Stimulated activated effector memory CD8-positive, alpha-beta T cell treated with anti-CD3 and anti-CD28 coated beads, Interleukin-12 subunit alpha, Interleukin-12 subunit beta, amount 100 ng/mL, for 72 hours (primary cell): ENCODE measurements around the gene LAPTM5.

Experiments used
- ATAC-seq: fragments of 150-1000 bp; cut with Tn5 transposase; 2 replicates; pipeline ENCODE4 v1.10.0; 2021
- DNase-seq, 2 donors: peaks; one replicate each; pipeline ENCODE4 v3.0.0; 2021 to 2022; ENCODE audit warnings: low spot score in 2 of 2
- H3K27ac Mint-ChIP-seq: one replicate; pipeline ENCODE4 v1.8.0; 2022; ENCODE audit warnings: mild to moderate bottlenecking, mixed read lengths
- H3K36me3 Mint-ChIP-seq: one replicate; pipeline ENCODE4 v1.8.0; 2022; ENCODE audit warnings: mild to moderate bottlenecking, mixed read lengths
- H3K4me1 Mint-ChIP-seq: one replicate; pipeline ENCODE4 v1.8.0; 2022; ENCODE audit warnings: mixed read lengths
- H3K4me3 Mint-ChIP-seq: one replicate; pipeline ENCODE4 v1.8.0; 2022; ENCODE audit warnings: mild to moderate bottlenecking, mixed read lengths
- H3K9me3 Mint-ChIP-seq: one replicate; pipeline ENCODE4 v1.8.0; 2022; ENCODE audit warnings: mixed read lengths

Gene LAPTM5

GRCh38 chr1:30705698-30706097, 51.9 kb downstream of the LAPTM5 start:
- no peak overlapping the region for H3K27ac Mint-ChIP-seq

GRCh38 chr1:30704765-30705509, 52.6 kb downstream of the LAPTM5 start:
- DNase-seq (no peak), ATAC-seq (no peak)
- peak overlapping the region; percentile 53 for H3K27ac Mint-ChIP-seq

More at GRCh38 chr1:30705698-30706097, 51.9 kb downstream of the LAPTM5 start:
- DNase-seq (no peak), ATAC-seq (no peak)
- Mint-ChIP-seq H3K36me3 (no peaks in the 10 kb centered on the region), H3K4me1 (peaks cover 10% of the 10 kb centered on the region), H3K4me3 (no peak overlapping the region), H3K9me3 (no peaks in the 10 kb centered on the region)

GRCh38 chr1:30704271-30704670, 53.3 kb downstream of the LAPTM5 start:
- DNase-seq (no peak), ATAC-seq (no peak)
- Mint-ChIP-seq H3K27ac (peak overlapping the region; percentile 53), H3K36me3 (no peaks in the 10 kb centered on the region), H3K9me3 (no peaks in the 10 kb centered on the region), H3K4me3 (no peak overlapping the region), H3K4me1 (peaks cover 10% of the 10 kb centered on the region)

More at GRCh38 chr1:30704765-30705509, 52.6 kb downstream of the LAPTM5 start:
- no peaks in the 10 kb centered on the region for H3K36me3 Mint-ChIP-seq
- H3K4me3 Mint-ChIP-seq: no peak overlapping the region
- no peaks in the 10 kb centered on the region for H3K9me3 Mint-ChIP-seq
- H3K4me1 Mint-ChIP-seq: peaks cover 10% of the 10 kb centered on the region

GRCh38 chr1:30702823-30703222, 54.8 kb downstream of the LAPTM5 start:
- no peak for ATAC-seq
- Mint-ChIP-seq H3K4me3 (no peak overlapping the region), H3K36me3 (no peaks in the 10 kb centered on the region), H3K27ac (no peak overlapping the region), H3K4me1 (peaks cover under 1% of the 10 kb centered on the region), H3K9me3 (no peaks in the 10 kb centered on the region)
- DNase-seq: no peak

GRCh38 chr1:30701258-30701633, 56.3 kb downstream of the LAPTM5 start:
- H3K9me3 Mint-ChIP-seq: no peaks in the 10 kb centered on the region
- no peaks in the 10 kb centered on the region for H3K4me1 Mint-ChIP-seq
- no peaks in the 10 kb centered on the region for H3K36me3 Mint-ChIP-seq
- no peak overlapping the region for H3K4me3 Mint-ChIP-seq
- ATAC-seq (no peak), DNase-seq (no peak)
- H3K27ac Mint-ChIP-seq: no peak overlapping the region

GRCh38 chr1:30700528-30701257, 56.9 kb downstream of the LAPTM5 start:
- ATAC-seq: no peak
- DNase-seq: no peak
- no peaks in the 10 kb centered on the region for H3K36me3 Mint-ChIP-seq

GRCh38 chr1:30699762-30700161, 57.8 kb downstream of the LAPTM5 start:
- Mint-ChIP-seq H3K36me3 (no peaks in the 10 kb centered on the region), H3K4me1 (no peaks in the 10 kb centered on the region), H3K27ac (no peak overlapping the region), H3K9me3 (no peaks in the 10 kb centered on the region), H3K4me3 (no peak overlapping the region)
- ATAC-seq (no peak), DNase-seq (no peak)

More at GRCh38 chr1:30700528-30701257, 56.9 kb downstream of the LAPTM5 start:
- H3K4me1 Mint-ChIP-seq: no peaks in the 10 kb centered on the region
- H3K9me3 Mint-ChIP-seq: no peaks in the 10 kb centered on the region
- H3K27ac Mint-ChIP-seq: no peak overlapping the region
- no peak overlapping the region for H3K4me3 Mint-ChIP-seq

GRCh38 chr1:30698401-30698981, 59.1 kb downstream of the LAPTM5 start:
- no peak for ATAC-seq
- Mint-ChIP-seq H3K4me1 (no peaks in the 10 kb centered on the region), H3K9me3 (no peaks in the 10 kb centered on the region), H3K36me3 (no peaks in the 10 kb centered on the region), H3K4me3 (no peak overlapping the region), H3K27ac (no peak overlapping the region)
- DNase-seq: no peak

GRCh38 chr1:30697571-30698376, 59.8 kb downstream of the LAPTM5 start:
- H3K4me1 Mint-ChIP-seq: peaks cover 2% of the 10 kb centered on the region

GRCh38 chr1:30696831-30697230, 60.7 kb downstream of the LAPTM5 start:
- Mint-ChIP-seq H3K36me3 (no peaks in the 10 kb centered on the region), H3K9me3 (no peaks in the 10 kb centered on the region), H3K4me1 (peaks cover 11% of the 10 kb centered on the region), H3K27ac (no peak overlapping the region), H3K4me3 (no peak overlapping the region)
- ATAC-seq: no peak
- no peak for DNase-seq

More at GRCh38 chr1:30697571-30698376, 59.8 kb downstream of the LAPTM5 start:
- Mint-ChIP-seq H3K36me3 (no peaks in the 10 kb centered on the region), H3K4me3 (no peak overlapping the region), H3K9me3 (no peaks in the 10 kb centered on the region), H3K27ac (no peak overlapping the region)
- DNase-seq (no peak), ATAC-seq (no peak)

GRCh38 chr1:30695439-30695841, 62.1 kb downstream of the LAPTM5 start:
- no peak overlapping the region for H3K4me3 Mint-ChIP-seq
- no peak overlapping the region for H3K27ac Mint-ChIP-seq
- DNase-seq (no peak), ATAC-seq (no peak)
- H3K4me1 Mint-ChIP-seq: peaks cover 12% of the 10 kb centered on the region
- no peaks in the 10 kb centered on the region for H3K9me3 Mint-ChIP-seq
- no peaks in the 10 kb centered on the region for H3K36me3 Mint-ChIP-seq

- ATAC-seq (no peak), DNase-seq (no peak)
- H3K9me3 Mint-ChIP-seq: no peaks in the 10 kb centered on the region
- H3K4me3 Mint-ChIP-seq: no peak overlapping the region
- H3K27ac Mint-ChIP-seq: no peak overlapping the region
- no peaks in the 10 kb centered on the region for H3K36me3 Mint-ChIP-seq
- peaks cover 12% of the 10 kb centered on the region for H3K4me1 Mint-ChIP-seq
Measured at GRCh38 chr1:30694280-30695175, 63.0 kb downstream of the LAPTM5 start.

- H3K36me3 Mint-ChIP-seq: no peaks in the 10 kb centered on the region
- no peak for DNase-seq
- no peak overlapping the region for H3K27ac Mint-ChIP-seq
- no peak for ATAC-seq
- no peak overlapping the region for H3K4me3 Mint-ChIP-seq
- H3K9me3 Mint-ChIP-seq: no peaks in the 10 kb centered on the region
- H3K4me1 Mint-ChIP-seq: peaks cover 12% of the 10 kb centered on the region
Measured at GRCh38 chr1:30693822-30694221, 63.8 kb downstream of the LAPTM5 start.

GRCh38 chr1:30693366-30693765, 64.2 kb downstream of the LAPTM5 start:
- peaks cover 12% of the 10 kb centered on the region for H3K4me1 Mint-ChIP-seq
- ATAC-seq (no peak), DNase-seq (no peak)
- H3K4me3 Mint-ChIP-seq: no peak overlapping the region
- no peaks in the 10 kb centered on the region for H3K9me3 Mint-ChIP-seq
- H3K36me3 Mint-ChIP-seq: no peaks in the 10 kb centered on the region
- no peak overlapping the region for H3K27ac Mint-ChIP-seq
